ENCODE measurements around the gene FZD4. TPM values are rescaled to one million over a fixed set of nuclear protein-coding genes. Genes with fewer than 3 reads are reported as not detected.

The FZD4 gene
- polyA plus RNA-seq, 4 donors, result 0.22 to 12.2 (median 3.6) TPM

DNA sequence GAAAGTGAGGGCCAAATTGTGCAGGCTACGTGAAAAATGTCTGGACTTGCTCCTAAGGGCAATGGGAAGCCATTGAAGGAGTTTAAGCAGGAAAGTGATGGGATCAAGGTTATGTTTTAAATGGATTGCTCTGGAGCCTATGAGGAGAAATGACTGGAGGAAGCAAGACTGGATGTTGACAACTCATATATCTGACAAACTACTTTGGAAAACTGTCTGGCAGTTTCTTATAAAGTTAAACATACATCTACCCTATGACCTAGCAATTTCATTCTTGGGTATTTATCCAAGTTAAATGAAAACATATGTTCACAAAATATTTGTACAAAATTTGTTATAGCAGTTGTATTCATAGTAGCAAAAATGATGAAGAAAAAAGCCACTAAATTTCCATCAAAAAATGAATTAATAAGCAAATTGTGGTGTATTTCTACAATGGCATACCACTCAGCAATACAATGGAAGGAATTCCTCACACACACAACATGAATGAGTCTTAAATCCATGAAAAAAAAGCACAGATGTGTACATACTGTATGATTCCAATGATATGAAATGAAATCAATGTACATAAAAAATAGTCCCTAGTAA lies 24.1 kb downstream of the FZD4 start:
- H3K36me3 ChIP-seq (ENCODE audit: control insufficient read depth in 3 of 3, insufficient read depth in 2 of 3, low read depth in 1 of 3, low read length in 3 of 3), result no peaks in the 10 kb centered on the region
- DNase-seq (no peak), FAIRE-seq (no peak)
- H3K9me3 ChIP-seq (ENCODE audit: control insufficient read depth in 2 of 2, insufficient read depth in 1 of 2, low read depth in 1 of 2, low read length in 1 of 2), result no peaks in the 10 kb centered on the region
- no peak overlapping the region for H3K27ac ChIP-seq (ENCODE audit: low read depth in 1 of 3, low read length in 2 of 3)
- H3K4me1 ChIP-seq (ENCODE audit: control insufficient read depth in 3 of 3, insufficient read depth in 2 of 3, low read depth in 1 of 3, low read length in 2 of 3), result peaks cover 0 to 4% (median 0%) of the 10 kb centered on the region in 3 donors
- H3K27me3 ChIP-seq (ENCODE audit: control insufficient read depth in 3 of 3, insufficient read depth in 3 of 3, low read length in 3 of 3), result no peaks in the 10 kb centered on the region
- H3K4me3 ChIP-seq (ENCODE audit: low read depth in 1 of 3, low read length in 3 of 3), result no peak overlapping the region
- 73 to 81% (median 81%) methylated on average over 1 of the region's 1 CpG for WGBS, 3 donors

DNA sequence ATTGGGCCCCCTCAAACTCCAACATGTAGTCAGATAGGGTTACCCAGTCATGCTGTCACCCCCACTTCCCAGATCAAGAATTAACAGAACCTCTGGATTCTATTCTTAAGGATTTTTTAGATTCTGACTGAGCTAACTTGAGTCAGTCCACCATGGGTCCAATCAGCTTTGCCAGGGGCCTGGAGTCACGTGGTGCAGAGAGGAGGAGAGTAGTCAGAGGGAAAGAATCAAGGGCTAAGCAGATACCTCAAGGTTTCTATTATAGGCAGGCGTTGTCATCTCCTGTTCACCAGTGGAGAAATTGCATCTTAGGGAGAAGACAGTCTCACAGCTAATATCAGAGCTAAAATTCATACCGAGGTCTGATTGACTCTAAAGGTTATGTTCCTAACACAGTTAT lies 28.2 kb downstream of the FZD4 start:
- no peak for FAIRE-seq

DNA sequence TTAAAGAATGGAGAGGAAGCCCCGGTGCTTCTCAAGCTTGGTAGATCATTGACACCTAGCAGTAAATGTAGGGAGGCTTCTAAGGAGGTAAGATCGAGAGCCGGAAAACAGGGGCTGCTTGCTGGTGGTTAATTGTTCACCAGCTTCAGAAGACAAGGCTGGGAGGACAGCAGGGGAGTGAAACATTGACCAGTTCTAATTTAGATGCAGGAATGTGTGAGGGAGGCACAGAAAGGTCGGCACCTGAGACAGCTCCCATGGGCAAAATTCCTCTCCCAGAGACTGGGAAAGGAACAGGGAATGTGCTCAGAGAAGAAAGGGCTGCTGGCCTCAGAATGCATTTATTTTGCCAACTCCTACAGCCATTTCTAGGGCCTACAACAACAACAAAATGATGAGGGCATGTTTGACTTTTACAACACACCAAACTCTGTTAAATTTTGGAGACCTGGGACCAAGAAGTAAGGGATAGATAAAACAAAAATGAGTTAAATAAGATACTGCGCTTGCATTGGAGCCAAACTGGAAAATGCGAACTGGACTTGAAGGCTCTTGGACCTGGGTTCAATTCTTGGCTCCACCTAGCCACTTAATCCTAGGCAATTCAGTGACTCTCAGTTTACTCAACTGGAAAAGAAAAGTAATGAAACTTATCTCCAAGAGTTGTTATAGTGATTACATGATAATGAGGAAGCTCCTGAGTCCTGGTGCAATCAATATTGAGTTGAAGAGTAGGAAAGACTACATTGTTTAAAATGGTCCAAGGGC lies 31.0 kb downstream of the FZD4 start:
- Histone ChIP-seq H3K4me3 (ENCODE audit: low read depth in 1 of 3, low read length in 3 of 3) (no peak overlapping the region), H3K36me3 (ENCODE audit: control insufficient read depth in 3 of 3, insufficient read depth in 2 of 3, low read depth in 1 of 3, low read length in 3 of 3) (no peaks in the 10 kb centered on the region), H3K9me3 (ENCODE audit: control insufficient read depth in 2 of 2, insufficient read depth in 1 of 2, low read depth in 1 of 2, low read length in 1 of 2) (no peaks in the 10 kb centered on the region), H3K27me3 (ENCODE audit: control insufficient read depth in 3 of 3, insufficient read depth in 3 of 3, low read length in 3 of 3) (no peaks in the 10 kb centered on the region), H3K4me1 (ENCODE audit: control insufficient read depth in 3 of 3, insufficient read depth in 2 of 3, low read depth in 1 of 3, low read length in 2 of 3) (no peaks in the 10 kb centered on the region), H3K27ac (ENCODE audit: low read depth in 1 of 3, low read length in 2 of 3) (no peak overlapping the region)
- WGBS, 3 donors, result 49 to 59% (median 51%) methylated on average over 6 of the region's 6 CpGs
- DNase-seq (peak in 1 of 2 donors; percentile 25), FAIRE-seq (no peak)

More for the DNA sequence above, 28.2 kb downstream of the FZD4 start:
- H3K4me3 ChIP-seq (ENCODE audit: low read depth in 1 of 3, low read length in 3 of 3), result no peak overlapping the region
- no peak overlapping the region for H3K27ac ChIP-seq (ENCODE audit: low read depth in 1 of 3, low read length in 2 of 3)
- no peaks in the 10 kb centered on the region for H3K27me3 ChIP-seq (ENCODE audit: control insufficient read depth in 3 of 3, insufficient read depth in 3 of 3, low read length in 3 of 3)
- DNase-seq, result no peak
- H3K4me1 ChIP-seq (ENCODE audit: control insufficient read depth in 3 of 3, insufficient read depth in 2 of 3, low read depth in 1 of 3, low read length in 2 of 3), result peaks cover 0 to 4% (median 0%) of the 10 kb centered on the region in 3 donors
- WGBS, 3 donors, result 79 to 87% (median 86%) methylated on average over 3 of the region's 3 CpGs
- H3K36me3 ChIP-seq (ENCODE audit: control insufficient read depth in 3 of 3, insufficient read depth in 2 of 3, low read depth in 1 of 3, low read length in 3 of 3), result no peaks in the 10 kb centered on the region
- no peaks in the 10 kb centered on the region for H3K9me3 ChIP-seq (ENCODE audit: control insufficient read depth in 2 of 2, insufficient read depth in 1 of 2, low read depth in 1 of 2, low read length in 1 of 2)

DNA sequence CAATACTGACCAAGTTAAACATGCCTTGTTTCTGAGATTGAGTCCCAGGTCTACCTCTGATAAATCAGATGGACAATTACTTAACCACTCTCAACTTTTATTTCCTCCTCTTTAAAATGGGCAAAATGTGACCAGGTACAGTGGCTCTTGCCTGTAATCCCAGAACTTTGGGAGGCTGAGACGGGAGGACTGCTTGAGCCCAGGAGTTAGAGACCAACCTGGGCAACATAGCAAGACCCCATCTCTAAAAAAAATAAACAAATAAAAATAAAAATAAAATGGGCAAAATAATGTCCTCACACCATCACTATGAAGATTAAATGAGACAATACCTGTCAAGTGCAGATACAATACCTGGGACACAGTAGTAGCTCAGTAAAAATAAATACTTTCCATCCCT lies 33.0 kb downstream of the FZD4 start:
- Histone ChIP-seq H3K9me3 (ENCODE audit: control insufficient read depth in 2 of 2, insufficient read depth in 1 of 2, low read depth in 1 of 2, low read length in 1 of 2) (no peaks in the 10 kb centered on the region), H3K27ac (ENCODE audit: low read depth in 1 of 3, low read length in 2 of 3) (no peak overlapping the region), H3K36me3 (ENCODE audit: control insufficient read depth in 3 of 3, insufficient read depth in 2 of 3, low read depth in 1 of 3, low read length in 3 of 3) (no peaks in the 10 kb centered on the region), H3K27me3 (ENCODE audit: control insufficient read depth in 3 of 3, insufficient read depth in 3 of 3, low read length in 3 of 3) (no peaks in the 10 kb centered on the region), H3K4me3 (ENCODE audit: low read depth in 1 of 3, low read length in 3 of 3) (no peak overlapping the region), H3K4me1 (ENCODE audit: control insufficient read depth in 3 of 3, insufficient read depth in 2 of 3, low read depth in 1 of 3, low read length in 2 of 3) (no peaks in the 10 kb centered on the region)
- no peak for FAIRE-seq
- no peak for DNase-seq
- 91 to 100% (median 94%) methylated on average over 1 of the region's 1 CpG for WGBS, 3 donors

- H3K4me3 ChIP-seq (ENCODE audit: low read depth in 1 of 3, low read length in 3 of 3), result no peak overlapping the region
- H3K27ac ChIP-seq (ENCODE audit: low read depth in 1 of 3, low read length in 2 of 3), result no peak overlapping the region
- FAIRE-seq (no peak), DNase-seq (peak; percentile 25 to 42)
- no peaks in the 10 kb centered on the region for H3K27me3 ChIP-seq (ENCODE audit: control insufficient read depth in 3 of 3, insufficient read depth in 3 of 3, low read length in 3 of 3)
- WGBS, 3 donors, result 65 to 69% (median 68%) methylated on average over 7 of the region's 7 CpGs
- no peaks in the 10 kb centered on the region for H3K9me3 ChIP-seq (ENCODE audit: control insufficient read depth in 2 of 2, insufficient read depth in 1 of 2, low read depth in 1 of 2, low read length in 1 of 2)
- peaks cover 0 to 3% (median 0%) of the 10 kb centered on the region in 3 donors for H3K4me1 ChIP-seq (ENCODE audit: control insufficient read depth in 3 of 3, insufficient read depth in 2 of 3, low read depth in 1 of 3, low read length in 2 of 3)
- no peaks in the 10 kb centered on the region for H3K36me3 ChIP-seq (ENCODE audit: control insufficient read depth in 3 of 3, insufficient read depth in 2 of 3, low read depth in 1 of 3, low read length in 3 of 3)
Observed at GRCh38 chr11:86919557-86920210, 35.5 kb downstream of the FZD4 start.

DNA sequence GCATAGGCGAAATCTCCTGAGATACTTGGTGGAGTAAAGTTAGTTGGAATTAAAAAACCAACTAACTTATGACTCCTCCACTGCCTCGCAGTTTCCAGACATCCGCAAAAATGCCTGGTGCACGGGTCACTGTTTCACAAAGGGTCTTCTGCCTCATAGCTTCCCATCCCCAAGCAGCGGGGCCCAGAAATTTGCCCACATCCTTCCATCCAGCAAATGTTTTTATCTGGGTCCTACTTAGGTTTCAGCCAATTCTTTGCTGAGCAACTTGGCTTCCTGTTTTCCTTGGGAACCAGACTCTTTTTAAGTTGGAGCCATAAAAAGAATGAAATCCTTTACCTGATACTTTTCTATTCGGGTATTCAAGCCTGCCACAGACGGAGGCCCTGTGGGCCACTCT lies 36.2 kb downstream of the FZD4 start:
- no peak for DNase-seq
- FAIRE-seq, result no peak
- WGBS, 3 donors, result 84 to 88% (median 87%) methylated on average over 7 of the region's 7 CpGs
- Histone ChIP-seq H3K9me3 (ENCODE audit: control insufficient read depth in 2 of 2, insufficient read depth in 1 of 2, low read depth in 1 of 2, low read length in 1 of 2) (no peaks in the 10 kb centered on the region), H3K27me3 (ENCODE audit: control insufficient read depth in 3 of 3, insufficient read depth in 3 of 3, low read length in 3 of 3) (no peaks in the 10 kb centered on the region), H3K27ac (ENCODE audit: low read depth in 1 of 3, low read length in 2 of 3) (peak overlapping the region in 1 of 3 donors; percentile 13), H3K4me1 (ENCODE audit: control insufficient read depth in 3 of 3, insufficient read depth in 2 of 3, low read depth in 1 of 3, low read length in 2 of 3) (peaks cover 0 to 3% (median 0%) of the 10 kb centered on the region in 3 donors), H3K36me3 (ENCODE audit: control insufficient read depth in 3 of 3, insufficient read depth in 2 of 3, low read depth in 1 of 3, low read length in 3 of 3) (no peaks in the 10 kb centered on the region), H3K4me3 (ENCODE audit: low read depth in 1 of 3, low read length in 3 of 3) (no peak overlapping the region)

DNA sequence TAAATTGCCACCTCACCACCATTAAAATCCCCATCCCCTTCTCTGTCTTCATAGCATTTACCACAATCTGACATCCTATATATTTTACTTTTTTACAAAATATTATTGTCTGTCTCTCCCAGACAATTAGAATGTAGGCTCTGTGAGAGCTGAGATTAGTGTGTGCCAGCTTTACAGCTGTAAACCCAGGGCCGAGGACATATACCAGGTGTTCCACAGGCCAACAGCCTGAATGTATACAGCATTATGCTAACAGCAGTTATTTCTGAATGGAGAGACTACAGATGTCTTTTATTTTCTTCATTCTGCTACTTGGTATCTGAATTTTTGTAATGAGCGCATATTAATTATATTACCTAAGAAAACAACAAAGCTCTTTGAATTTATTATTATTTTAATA lies 36.7 kb downstream of the FZD4 start:
- FAIRE-seq, result no peak
- no peak for DNase-seq
- Histone ChIP-seq H3K4me1 (ENCODE audit: control insufficient read depth in 3 of 3, insufficient read depth in 2 of 3, low read depth in 1 of 3, low read length in 2 of 3) (peaks cover 0 to 3% (median 0%) of the 10 kb centered on the region in 3 donors), H3K4me3 (ENCODE audit: low read depth in 1 of 3, low read length in 3 of 3) (no peak overlapping the region), H3K36me3 (ENCODE audit: control insufficient read depth in 3 of 3, insufficient read depth in 2 of 3, low read depth in 1 of 3, low read length in 3 of 3) (no peaks in the 10 kb centered on the region), H3K27ac (ENCODE audit: low read depth in 1 of 3, low read length in 2 of 3) (peak overlapping the region in 1 of 3 donors; percentile 13), H3K27me3 (ENCODE audit: control insufficient read depth in 3 of 3, insufficient read depth in 3 of 3, low read length in 3 of 3) (no peaks in the 10 kb centered on the region), H3K9me3 (ENCODE audit: control insufficient read depth in 2 of 2, insufficient read depth in 1 of 2, low read depth in 1 of 2, low read length in 1 of 2) (no peaks in the 10 kb centered on the region)
- WGBS, 3 donors, result 55 to 78% (median 69%) methylated on average over 2 of the region's 2 CpGs

DNA sequence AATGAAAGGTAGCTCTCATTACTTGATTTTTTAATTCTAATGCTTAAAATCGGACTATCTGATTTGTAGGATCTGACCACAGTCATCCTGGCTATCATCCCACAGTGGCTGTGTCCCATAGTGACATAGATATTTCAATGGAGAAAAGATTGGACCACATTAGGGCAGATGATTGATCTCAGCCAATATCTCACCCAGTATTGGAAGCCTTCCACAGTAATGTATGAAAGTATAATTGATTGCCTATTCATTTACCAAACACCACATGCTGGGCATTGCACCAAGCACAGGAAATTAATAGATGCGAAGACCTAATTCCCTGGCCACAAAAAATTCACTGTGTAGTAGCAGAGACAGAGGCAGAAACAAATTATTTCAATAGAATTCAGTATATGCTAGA lies 37.6 kb downstream of the FZD4 start:
- FAIRE-seq, result no peak

More for the DNA sequence above, 37.6 kb downstream of the FZD4 start:
- H3K27ac ChIP-seq (ENCODE audit: low read depth in 1 of 3, low read length in 2 of 3), result no peak overlapping the region
- no peak for DNase-seq
- no peaks in the 10 kb centered on the region for H3K36me3 ChIP-seq (ENCODE audit: control insufficient read depth in 3 of 3, insufficient read depth in 2 of 3, low read depth in 1 of 3, low read length in 3 of 3)
- H3K27me3 ChIP-seq (ENCODE audit: control insufficient read depth in 3 of 3, insufficient read depth in 3 of 3, low read length in 3 of 3), result no peaks in the 10 kb centered on the region
- no peaks in the 10 kb centered on the region for H3K9me3 ChIP-seq (ENCODE audit: control insufficient read depth in 2 of 2, insufficient read depth in 1 of 2, low read depth in 1 of 2, low read length in 1 of 2)
- WGBS, 3 donors, result 83 to 84% (median 84%) methylated on average over 2 of the region's 2 CpGs
- H3K4me1 ChIP-seq (ENCODE audit: control insufficient read depth in 3 of 3, insufficient read depth in 2 of 3, low read depth in 1 of 3, low read length in 2 of 3), result peaks cover 0 to 3% (median 0%) of the 10 kb centered on the region in 3 donors
- H3K4me3 ChIP-seq (ENCODE audit: low read depth in 1 of 3, low read length in 3 of 3), result no peak overlapping the region

Data from small intestine (tissue), 7 donors.